ENCODE data around the gene EEF2KMT.
"Not testable (repeated sequence)": the region's sequence is repeated elsewhere in the genome, so short reads cannot be mapped to it uniquely, and the experiment has no call there.

EEF2KMT gene

DNA sequence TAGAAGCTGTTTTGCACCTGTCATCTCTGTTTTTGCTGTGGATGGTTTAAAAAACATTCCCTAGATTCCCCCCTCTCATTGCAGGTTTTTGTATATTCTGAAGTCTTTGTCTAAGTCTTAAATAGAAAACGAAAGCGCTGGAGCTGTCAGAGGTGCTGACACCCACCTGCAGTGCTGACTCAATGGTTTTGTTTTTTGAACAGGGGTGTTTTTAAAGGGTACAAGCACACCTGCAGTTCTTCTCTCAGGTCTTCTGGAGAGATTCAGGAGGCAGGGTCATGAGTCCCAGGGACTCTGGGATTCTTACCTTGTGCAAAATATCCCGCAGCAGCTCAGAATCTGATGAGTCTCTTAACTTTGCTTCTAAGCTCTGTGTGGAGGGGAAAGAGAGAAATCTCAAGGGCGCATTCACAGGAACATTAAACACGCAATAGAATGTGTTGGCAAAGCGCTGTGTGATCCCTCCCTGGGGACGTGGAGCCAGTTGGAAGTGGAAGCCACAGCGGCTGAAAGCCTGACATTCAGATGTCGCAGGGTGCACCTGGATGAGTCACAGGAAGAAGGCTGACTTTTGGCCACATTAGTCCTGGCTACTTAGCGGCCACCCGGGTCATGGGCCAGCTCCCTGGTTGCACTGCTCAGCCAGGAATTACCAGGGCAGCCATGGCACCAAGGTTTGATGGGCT, 2.3 kb downstream of the EEF2KMT start:
- not testable (repeated sequence) for DNase-seq

DNA sequence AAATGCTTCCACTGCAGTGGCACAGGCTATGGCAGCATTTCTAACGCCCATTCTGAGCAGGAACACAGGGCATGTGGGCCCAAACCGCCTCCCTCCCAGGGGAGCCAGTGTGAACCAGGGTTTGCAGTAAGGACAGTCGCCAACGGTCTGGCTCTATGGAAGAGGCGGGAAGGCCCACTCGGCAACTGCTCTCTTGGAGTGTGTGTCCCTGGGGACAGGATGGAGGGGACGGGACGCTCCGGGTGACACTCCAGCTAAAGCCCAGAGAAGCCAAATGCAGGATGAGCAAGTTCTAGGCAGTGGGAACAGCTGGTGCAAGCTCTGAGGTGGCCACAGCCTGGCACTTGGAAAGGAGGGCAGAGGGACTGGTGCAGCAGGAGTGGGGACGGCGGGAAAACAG, 3.8 kb downstream of the EEF2KMT start:
- not testable (repeated sequence) for DNase-seq

DNA sequence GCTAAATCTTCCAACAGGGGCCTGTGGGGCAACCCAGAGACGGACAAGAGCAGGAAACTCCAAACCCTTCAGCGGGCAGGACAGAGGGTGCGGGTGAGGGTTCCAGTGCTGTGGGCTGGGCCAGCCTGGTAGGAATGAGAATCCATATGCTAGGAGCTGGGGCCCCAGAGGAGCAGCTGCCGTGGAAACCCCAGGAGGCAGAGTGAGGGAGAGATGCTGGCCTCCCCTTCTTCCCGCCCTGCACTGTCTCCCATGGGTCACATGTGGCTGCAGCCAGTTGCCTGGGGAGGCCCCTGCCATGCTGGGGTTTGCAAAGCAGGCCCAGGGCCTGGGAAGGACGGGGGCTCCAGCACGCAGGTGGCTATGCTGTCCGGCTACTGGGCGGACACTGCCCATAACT, 4.5 kb downstream of the EEF2KMT start:
- DNase-seq, result not testable (repeated sequence)

DNA sequence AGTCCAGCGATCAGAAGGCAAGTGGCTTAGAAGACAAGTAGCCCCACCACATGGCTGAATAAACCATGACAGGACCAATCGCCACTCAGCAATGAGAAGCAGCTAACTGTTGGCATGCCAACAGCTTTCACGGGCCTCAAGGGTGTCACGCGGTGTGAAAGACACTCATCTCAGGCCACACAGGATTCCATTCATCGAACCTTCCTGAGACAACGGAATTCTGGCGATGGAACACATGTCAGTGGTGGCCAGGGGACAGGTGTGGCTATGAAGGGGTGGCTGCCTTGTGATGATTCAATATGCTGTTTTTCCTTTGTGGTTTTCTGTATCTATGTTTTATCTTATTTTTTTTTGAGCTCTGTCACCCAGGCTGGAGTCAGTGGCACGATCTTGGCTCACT, 7.0 kb downstream of the EEF2KMT start:
- not testable (repeated sequence) for DNase-seq

DNA sequence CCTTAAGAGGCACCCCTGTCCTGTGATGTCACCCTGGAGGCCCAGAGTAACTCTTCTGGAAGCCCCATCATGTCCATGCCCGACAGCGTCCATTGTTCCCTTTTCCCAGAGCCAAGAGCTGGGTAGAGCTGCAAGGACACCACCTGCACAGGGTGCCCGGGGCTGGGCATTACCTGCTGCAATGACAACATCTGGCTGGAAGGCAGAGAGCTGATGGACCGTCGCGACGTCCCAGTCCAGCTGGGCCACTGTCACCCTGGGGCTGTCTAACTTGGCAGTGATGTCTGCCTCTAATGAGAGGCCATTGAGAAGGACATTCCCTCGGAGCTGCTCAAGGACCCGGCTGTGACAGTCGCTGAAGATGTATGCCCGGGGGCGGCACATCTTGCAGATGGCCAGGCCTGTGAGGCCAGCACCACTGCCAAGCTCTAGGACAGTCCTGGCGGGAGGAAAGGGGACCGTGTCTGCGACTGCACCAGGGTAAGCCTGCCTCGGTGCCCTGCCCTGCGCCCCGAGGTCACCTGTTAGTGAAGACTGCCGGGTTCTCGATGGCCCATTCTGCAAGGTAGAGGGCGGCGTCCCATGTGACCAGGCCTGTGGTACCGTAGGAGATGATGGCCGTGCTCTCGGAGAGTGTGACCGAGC, 7.6 kb downstream of the EEF2KMT start:
- DNase-seq, result not testable (repeated sequence)

DNA sequence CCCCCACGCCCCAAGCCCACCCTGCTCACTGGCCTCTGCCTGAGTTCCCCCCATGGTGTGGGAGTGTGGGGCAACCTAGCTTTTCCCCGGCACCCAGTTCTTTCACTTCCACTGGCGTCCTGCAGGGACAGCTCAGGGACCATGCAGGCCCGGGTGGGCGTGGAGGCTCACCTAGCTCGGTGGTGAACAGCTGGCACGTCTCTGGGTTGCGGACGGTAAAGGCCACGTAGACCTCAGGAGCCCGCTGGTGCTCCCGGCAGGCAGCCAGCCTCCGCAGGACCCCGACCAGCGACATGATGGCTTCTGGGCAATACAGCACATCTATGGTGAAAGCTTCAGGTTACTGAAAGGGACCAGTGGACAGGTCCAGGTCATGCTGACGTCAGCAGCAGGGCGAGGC, 8.7 kb downstream of the EEF2KMT start:
- not testable (repeated sequence) for DNase-seq

DNA sequence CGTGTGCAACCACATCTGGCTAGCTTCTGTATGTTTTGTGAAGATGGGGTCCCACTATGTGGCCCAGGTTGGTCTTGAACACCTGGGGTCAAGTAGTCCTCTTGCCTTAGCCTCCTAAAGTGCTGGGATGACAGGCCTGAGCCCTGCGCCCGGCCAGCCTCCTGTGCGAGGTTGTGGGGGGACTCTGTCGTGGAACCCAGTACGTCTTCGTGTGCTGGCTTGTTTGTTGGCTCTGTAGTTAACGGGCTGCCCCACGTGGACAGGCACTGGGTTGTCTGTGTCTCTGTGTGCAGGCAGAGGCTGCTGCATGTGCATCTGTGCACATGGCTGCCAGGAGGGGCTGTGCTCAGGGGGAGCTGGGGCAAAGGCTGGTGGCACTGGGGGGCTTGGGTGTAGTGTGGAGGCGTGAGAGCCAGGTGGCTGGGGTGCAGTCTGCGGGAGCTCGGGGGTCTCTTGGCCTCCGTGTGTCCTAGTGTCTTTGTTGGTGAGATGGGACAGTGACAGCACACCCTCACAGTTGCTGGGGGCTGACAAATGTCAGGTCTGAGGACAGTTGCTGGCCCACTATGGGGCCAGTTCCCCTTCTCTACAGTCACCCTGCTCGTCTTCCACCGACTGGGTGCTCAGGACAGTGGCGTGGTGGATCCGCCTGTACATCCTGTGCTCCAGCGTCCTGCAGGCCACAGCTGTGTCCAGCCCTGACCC, 9.4 kb downstream of the EEF2KMT start:
- not testable (repeated sequence) for DNase-seq

DNA sequence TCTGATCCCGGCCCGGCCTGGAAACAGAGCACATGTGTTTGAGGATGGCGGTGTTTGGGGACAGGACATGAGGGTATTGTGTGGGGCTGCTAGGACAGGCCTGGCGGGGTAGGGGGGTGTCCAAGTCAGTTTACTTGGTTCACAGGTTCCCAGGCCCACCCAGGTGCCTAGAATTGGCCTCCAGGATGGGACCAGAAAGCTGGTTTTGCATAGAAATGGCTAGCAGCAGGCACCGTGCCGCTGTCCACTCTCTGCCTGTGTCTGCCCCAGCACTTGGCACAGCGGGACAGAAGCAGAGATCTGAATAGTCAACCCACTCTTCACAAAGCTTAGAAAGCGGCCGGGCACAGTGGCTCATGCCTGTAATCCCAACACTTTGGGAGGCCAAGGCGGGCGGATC, 11.9 kb downstream of the EEF2KMT start:
- DNase-seq, result not testable (repeated sequence)

DNA sequence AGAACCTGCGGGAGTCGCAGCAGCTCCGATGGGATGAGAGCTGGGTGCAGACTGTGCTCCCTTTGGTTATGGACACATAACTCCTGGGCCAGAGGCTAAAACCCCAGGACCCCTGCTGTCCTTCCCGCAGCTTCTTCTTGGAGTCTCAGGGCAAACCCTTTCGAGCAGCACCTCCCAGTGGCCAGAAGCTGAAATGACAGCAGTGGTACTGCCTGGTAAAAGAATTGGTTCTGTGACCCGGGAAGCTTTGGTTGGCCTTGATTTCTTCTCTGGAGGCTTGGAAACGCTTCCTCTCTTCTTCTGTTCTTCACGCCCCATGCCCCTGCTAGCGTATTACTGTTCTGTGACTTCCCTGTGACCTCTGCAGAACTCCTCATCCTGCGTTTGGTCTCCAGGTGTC, 12.8 kb downstream of the EEF2KMT start:
- peak in 1 of 2 experiments; percentile 12 for DNase-seq

DNA sequence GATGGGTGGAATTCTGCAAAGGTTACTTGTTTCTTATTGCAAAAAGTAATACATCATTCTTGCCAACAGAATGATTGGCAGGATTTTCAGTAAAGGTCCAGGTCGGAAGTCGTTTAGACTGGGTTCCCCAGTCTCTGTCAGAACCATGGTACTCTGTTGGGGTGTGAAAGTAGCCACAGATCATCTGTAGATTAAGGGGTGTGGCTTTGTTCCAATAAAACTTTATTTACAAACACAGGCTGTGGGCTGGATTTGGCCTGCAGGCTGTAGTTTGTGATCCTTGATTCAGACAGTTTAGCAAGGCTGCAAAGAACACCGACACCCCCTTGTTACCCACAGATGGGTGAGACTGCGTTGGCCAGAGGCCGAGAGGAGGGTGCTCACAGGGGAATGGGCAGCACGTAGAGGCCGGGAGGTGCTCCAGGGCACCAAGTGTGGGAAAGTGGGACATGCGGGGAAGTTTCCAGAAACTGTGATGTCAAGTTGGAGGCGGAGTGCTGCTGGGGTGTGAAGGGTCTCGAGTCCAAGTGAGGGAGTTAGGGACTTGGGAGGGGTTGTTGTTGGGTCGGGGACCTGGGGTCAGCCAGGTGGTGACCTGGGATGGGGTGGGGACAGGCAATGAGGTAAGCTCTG, 13.4 kb downstream of the EEF2KMT start:
- DNase-seq, result not testable (repeated sequence)

DNA sequence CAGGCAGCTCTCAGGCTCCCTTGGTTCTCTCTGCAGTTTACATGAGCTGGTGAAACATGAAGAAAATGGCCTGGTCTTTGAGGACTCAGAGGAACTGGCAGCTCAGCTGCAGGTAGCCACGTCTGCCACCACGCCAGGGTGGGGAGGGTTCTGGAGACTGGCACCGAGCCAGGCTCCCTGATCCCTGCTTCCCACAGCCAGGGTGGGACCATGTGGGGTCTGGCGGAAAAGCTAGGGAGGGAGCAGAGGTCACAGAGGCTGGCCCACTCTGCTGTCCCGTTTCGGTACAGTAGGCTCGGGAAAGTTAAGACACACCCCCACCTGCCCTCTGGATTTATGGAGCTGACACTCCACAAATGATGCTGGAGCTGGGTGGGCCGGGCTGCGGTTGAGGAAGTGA, 13.9 kb downstream of the EEF2KMT start:
- not testable (repeated sequence) for DNase-seq

DNA sequence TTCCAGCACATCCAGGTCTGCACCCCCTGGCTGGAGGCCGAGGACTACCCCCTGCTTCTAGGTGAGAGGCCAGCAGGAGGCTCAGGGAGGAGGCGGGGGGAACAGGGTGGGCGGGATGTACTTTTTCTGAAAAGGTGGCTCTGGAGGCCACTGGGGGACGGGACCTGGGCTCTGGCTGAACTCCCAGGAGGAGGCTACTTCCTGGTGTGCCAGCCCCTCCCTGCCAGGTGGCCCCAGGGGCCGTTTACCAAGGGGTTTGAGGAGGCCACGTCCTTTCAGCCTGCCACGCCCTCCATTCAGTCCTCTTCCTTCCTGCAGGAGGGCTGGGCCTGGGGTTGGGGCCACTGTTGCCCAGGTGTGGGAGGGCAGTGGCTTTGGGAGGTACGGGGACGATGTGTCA, 16.6 kb downstream of the EEF2KMT start:
- not testable (repeated sequence) for DNase-seq

DNA sequence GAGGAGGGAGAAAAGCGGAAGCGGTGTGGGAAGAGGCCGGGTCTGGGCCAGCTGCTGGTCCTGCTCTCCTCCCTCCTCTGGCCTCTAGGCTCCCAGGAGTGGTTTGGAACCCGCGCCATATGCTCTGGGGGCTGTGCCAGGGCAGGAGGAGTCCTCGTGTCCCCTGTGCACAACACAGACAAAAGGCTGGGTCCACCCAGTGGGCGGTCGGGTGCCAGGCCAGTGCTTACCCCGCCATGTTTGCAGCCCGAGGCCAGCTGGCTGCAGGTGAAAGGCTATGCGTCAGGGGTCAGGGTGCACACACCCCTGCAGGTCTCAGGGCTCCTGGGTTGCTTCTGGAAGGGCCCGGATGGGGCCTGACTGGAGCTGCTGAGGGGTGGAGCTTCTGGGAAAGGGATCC, 17.1 kb downstream of the EEF2KMT start:
- not testable (repeated sequence) for DNase-seq

DNA sequence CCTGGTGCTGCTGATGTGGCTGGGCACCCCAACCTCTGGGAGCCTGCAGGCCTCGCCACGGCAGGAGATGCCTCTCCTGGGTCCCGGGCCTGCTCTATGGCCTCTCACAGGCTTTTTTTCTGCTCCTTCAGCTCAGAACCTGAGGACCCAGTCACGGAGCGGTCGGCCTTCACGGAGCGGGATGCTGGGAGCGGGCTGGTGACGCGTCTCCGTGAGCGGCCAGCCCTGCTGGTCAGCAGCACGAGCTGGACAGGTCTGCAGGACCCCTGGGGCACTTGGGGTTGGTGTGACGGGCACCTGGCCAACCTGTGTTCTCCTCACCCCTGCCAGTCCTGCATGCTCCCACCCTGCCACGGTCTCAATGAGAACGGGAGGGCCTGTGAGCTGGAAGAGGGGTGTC, 19.0 kb downstream of the EEF2KMT start:
- no peak for DNase-seq

DNA sequence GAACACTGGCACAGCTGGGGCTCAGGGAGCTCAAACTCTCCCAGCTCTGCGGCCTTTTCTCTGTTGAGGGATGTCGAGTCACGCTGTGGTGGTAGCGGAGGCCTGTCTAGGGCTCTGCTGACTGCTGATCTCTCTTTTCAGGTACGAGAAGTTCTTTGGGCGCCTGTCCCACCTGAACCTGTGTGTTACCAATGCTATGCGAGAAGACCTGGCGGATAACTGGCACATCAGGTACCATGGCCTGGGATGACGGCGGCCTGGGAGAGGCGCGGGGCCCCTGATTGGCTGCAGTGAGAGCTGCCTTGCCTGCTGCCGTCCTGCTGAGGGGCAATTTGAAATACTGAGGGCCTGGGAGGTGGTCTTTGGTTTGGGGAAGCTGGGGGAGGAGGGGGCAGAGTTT, 20.3 kb downstream of the EEF2KMT start:
- DNase-seq, result no peak

DNA sequence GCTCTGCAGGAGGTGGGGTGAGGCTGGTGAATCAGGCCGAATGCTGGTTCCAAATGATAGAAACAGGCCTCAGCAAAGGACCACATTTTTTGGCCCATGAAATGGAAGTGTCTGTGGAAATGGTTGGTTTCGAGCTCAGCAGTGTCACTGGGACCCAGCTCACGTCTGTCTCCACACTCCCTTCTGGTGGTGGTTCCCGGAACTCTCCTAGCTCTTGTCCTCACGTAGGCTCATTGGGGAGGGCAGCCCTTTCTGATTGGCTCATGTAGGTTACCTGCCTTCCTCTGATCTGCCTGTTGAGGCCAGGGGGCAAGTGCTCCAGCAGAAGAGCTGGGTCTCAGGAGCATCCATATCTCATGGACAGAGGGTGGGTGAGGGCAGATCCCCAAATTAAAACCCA, 22.0 kb downstream of the EEF2KMT start:
- no peak for DNase-seq

DNA sequence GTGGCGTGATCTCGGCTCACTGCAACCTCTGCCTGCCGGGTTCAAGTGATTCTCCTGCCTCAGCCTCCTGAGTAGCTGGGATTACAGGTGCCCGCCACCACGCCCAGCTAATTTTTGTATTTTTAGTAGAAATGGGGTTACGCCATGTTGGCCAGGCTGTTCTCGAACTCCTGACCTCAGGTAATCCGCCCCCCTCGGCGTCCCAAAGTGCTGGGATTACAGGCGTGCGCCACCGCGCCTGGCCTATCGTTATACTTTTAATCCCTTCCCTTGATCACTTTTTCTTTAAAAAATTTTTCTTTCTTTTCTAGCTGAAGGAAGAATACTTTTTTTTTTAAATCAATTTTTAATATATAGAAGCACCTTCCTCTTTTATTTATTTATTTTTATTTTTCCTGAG, 23.8 kb downstream of the EEF2KMT start:
- not testable (repeated sequence) for DNase-seq

DNA sequence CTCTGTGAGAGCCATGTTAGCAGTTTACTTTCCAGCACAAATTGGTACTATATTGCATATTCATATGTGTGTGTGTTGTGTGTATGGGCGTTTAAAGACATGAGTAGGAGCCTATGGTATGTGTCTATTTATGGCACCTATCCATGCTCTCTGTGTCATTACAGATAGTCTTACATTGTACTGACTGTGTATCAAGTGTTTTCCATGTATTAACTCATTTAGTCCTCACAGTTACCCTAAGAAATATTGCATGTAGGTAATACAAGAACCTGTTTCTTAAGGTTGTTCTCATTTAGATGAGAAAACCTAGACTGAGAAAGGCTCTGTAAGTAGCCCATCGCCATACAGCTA, 24.3 kb downstream of the EEF2KMT start:
- DNase-seq, result no peak

DNA sequence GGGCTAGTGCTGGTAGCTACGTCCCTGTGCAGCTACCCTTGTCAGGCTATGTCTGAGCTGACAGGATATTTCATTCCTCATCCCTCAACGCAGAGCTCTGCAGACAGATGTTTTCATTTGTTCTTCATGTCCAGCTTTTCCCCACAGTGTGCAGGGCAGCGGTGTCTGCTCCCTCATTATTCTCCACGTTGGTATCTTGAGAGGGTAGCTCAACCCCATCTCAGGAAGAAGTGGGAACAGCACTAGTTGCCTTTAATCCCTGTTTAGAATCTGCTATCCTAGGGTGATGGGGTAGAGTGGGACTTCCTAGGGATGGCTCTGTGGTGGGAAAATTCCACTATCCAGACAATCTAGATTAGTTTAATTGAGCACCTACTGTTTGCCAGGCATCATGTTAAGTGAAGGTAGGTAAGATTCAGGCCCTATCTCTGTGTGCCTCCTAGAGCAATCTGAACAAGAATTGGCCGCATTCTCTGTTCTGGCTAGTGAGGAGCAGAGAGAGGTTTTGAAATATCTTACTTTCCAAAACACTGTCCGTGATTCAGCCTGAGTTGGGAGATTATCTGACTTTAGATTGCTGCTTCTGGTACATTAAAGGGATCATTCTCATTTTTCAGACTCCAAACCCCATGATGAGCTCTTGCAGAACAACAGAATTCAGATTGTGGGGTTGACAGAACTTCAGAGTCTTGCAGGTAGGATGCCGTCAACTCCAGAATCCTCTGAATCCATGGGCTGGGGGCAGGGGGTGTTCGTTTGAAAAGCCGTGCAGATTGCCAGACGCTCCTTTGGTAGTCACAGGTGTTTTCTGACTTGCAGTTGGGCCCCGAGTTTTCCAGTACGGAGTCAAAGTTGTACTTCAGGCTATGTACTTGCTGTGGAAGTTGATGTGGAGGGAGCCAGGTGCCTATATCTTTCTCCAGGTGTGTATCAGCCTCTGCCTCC, 25.0 kb downstream of the EEF2KMT start:
- no peak for DNase-seq

DNA sequence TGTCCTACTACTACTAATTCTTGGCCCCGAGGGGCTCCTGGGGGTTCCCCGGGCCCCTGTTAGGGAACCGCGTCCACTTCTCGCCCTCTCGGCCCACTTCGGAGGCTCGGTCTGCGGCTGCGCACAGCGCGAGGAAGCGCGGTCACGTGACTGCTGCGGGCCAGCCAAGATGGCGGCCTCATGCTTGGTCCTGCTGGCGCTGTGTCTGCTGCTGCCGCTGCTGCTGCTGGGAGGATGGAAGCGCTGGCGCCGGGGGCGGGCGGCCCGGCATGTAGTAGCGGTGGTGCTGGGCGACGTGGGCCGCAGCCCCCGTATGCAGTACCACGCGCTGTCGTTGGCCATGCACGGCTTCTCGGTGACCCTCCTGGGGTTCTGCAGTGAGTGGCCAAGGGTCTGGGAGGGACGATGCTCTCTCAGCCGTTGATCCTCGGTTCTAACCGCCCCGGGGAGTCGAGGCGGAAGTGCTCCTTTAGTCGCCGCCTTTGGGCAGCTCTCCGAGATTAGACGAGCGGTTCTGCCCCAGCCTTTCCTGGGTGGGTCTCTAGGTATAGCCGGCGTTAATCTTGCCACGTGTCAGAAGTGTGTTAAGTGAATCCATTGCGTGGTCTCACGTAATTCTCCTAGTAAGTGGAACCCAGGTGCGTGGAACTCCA, 25.8 kb downstream of the EEF2KMT start, which contains the start of gene ALG1:
ALG1 (plus strand) TSS at position 163 of the 653 bp plus-strand sequence; CDS start at position 170, 7 bp downstream.
- peak; percentile 21 to 66 for DNase-seq

DNA sequence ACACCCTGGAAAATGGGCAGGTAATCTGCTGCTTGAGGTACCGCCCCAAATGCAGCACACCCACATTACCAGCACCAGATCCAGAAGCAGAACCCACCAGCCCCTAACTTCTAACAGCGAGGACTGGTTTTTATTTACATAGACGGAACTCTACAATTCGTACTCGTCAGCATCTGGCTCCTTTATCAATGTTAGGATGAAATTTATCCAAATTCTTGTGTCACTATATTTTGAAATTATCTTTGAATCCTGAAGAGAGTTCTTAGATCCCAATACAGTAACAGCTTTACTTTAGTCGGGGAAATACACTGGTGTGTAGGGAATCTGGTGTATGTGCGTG, 26.3 kb downstream of the EEF2KMT start:
- DNase-seq, result no peak
